Measurements from ENCODE around the gene ACOT13.
"Not testable (repeated sequence)": the region's sequence is repeated elsewhere in the genome, so short reads cannot be mapped to it uniquely, and the experiment has no call there.

The ACOT13 gene

GRCh38 chr6:24663189-24663588, 3.7 kb upstream of the ACOT13 start:
- DNase-seq = no peak

- no peak for DNase-seq
Observed at GRCh38 chr6:24664046-24664987, 2.6 kb upstream of the ACOT13 start.

- no peak for DNase-seq
Observed at GRCh38 chr6:24666097-24666640, 708 bp upstream of the ACOT13 start.

- DNase-seq = no peak
Observed at GRCh38 chr6:24667378-24667803, 514 bp downstream of the ACOT13 start.

GRCh38 chr6:24668066-24668996, 1.5 kb downstream of the ACOT13 start:
- DNase-seq = not testable (repeated sequence)

- DNase-seq = no peak
Observed at GRCh38 chr6:24668997-24669361, 2.1 kb downstream of the ACOT13 start.

GRCh38 chr6:24670492-24670891, 3.6 kb downstream of the ACOT13 start:
- DNase-seq = not testable (repeated sequence)

GRCh38 chr6:24671077-24671476, 4.2 kb downstream of the ACOT13 start:
- DNase-seq = not testable (repeated sequence)

- no peak for DNase-seq
Observed at GRCh38 chr6:24672620-24673182, 5.8 kb downstream of the ACOT13 start.

- DNase-seq = no peak
Observed at GRCh38 chr6:24673625-24674024, 6.7 kb downstream of the ACOT13 start.

GRCh38 chr6:24678792-24679352, 12.0 kb downstream of the ACOT13 start:
- DNase-seq = not testable (repeated sequence)

- no peak for DNase-seq
Observed at GRCh38 chr6:24680582-24680981, 13.7 kb downstream of the ACOT13 start.

GRCh38 chr6:24683297-24684296, 16.7 kb downstream of the ACOT13 start:
- no peak for DNase-seq

- DNase-seq = no peak
Observed at GRCh38 chr6:24686408-24686807, 19.5 kb downstream of the ACOT13 start.

GRCh38 chr6:24686946-24687345, 20.1 kb downstream of the ACOT13 start:
- DNase-seq = no peak

GRCh38 chr6:24689964-24690363, 23.1 kb downstream of the ACOT13 start:
- no peak for DNase-seq

- no peak for DNase-seq
Observed at GRCh38 chr6:24690593-24690992, 23.7 kb downstream of the ACOT13 start.

GRCh38 chr6:24691550-24691949, 24.7 kb downstream of the ACOT13 start:
- DNase-seq = no peak

GRCh38 chr6:24692003-24692402, 25.1 kb downstream of the ACOT13 start:
- no peak for DNase-seq

- no peak for DNase-seq
Observed at GRCh38 chr6:24692415-24692814, 25.5 kb downstream of the ACOT13 start.

Data from NCI-H1092 (cell line).